Suppressor macrophage (primary cell): Measurements from ENCODE around the gene OOSP4B.
"Not testable (repeated sequence)": the region's sequence is repeated elsewhere in the genome, so short reads cannot be mapped to it uniquely, and the experiment has no call there.

ENCODE experiments used
- DNase-seq, 4 experiments: peaks; one replicate each; pipeline ENCODE4 v3.0.0-alpha.2; 2020 to 2022
- total RNA-seq, 17 experiments: gene quantifications; one replicate each; lab custom pipeline; 2026; ENCODE audit warnings: mixed read lengths in 6 of 17, inconsistent platforms in 3 of 17; lab: John Stamatoyannopoulos, UW

Gene OOSP4B
- 0 to 1.1 (median 0) reads per million in 17 experiments for total RNA-seq

DNA sequence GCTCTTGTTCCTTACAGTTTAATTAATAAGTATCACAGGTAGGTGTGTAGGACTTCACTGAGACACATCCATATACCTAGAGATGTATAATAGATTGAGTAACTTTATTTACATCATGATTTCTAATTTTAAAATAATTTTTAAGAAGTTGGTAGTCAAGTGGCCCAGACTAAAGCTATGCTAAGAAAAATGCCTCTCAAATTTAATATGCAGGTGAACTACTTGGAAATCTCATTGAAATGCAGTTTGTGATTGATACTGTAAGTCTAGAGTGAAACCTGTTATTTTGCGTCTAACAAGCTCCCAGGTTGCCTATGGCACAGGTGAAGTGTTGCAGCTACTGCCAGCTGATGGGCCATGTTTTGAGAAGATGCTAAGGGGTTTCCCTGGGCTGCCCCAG, at the start of gene OOSP4B:
Gene OOSP4B (plus strand): TSS at position 301 of the 400 bp plus-strand sequence.
- DNase-seq = no peak

- no peak for DNase-seq
These were observed 49.1 kb upstream of the OOSP4B start for GRCh38 chr11:59967677-59968394.

- DNase-seq = no peak
These were observed 48.6 kb upstream of the OOSP4B start for GRCh38 chr11:59968395-59968783.

GRCh38 chr11:59973097-59973496, 43.9 kb upstream of the OOSP4B start:
- no peak for DNase-seq

DNA sequence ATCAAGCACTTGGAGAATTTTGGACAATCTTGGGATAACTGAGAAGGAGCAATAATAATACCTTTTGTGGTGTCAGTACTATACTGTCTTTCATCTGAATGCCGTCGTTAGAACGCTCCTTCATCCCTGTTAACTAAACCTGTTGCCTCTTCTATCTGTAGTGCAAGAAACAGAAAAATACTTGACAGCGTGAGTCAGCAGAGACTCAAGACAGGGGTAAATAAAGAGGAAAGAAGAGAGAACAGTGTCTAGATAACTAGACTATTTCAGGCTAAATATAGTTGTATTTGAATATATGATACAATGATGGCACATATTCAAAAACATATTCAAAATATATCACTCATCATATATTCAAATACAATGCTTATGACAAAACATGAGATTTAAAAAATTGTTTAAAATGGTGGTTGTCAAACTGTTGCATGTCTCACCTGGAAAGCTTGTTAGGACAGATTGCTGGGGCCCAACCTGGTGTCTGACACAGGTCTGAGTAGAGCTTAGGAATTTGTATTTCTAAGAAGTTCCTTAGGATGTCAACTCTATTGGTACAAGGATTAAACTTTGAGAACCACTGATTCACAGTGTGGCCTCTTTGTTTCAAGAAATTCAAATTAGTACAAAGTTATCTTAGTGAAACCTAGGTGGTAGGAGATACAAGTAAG, 35.7 kb upstream of the OOSP4B start:
- no peak for DNase-seq

DNA sequence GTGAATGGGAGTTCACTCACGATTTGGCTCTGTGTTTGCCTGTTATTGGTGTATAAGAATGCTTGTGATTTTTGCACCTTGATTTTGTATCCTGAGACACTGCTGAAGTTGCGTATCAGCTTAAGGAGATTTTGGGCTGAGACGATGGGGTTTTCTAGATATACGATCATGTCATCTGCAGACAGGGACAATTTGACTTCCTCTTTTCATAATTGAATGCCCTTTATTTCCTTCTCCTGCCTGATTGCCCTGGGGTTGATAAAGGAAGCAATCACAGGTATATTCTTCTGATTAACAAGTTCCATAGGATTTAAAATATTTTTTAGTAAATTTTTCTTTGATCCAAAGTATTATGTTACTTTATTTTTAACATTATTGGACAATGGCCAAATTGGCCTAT, 34.9 kb upstream of the OOSP4B start:
- not testable (repeated sequence) for DNase-seq

GRCh38 chr11:59983212-59983611, 33.8 kb upstream of the OOSP4B start:
- DNase-seq = no peak

DNA sequence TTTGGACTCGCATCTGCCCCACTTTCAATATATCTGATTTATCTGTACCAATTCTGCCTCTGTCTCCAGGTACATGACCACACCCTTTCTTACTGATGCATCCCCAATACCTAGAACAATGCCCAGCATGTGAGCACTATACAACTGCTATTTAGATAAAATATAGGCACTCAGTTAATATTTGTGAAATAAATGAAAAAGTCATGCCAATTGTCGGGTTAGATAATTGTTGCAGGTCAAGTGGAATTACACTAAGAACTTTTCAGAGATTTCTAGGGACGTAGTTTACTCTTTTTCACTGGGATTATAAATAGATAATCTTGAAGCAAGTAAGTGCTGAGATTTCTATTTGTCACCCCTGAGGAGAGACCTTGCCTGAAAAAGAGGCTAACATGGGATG, 32.6 kb upstream of the OOSP4B start:
- no peak for DNase-seq

DNA sequence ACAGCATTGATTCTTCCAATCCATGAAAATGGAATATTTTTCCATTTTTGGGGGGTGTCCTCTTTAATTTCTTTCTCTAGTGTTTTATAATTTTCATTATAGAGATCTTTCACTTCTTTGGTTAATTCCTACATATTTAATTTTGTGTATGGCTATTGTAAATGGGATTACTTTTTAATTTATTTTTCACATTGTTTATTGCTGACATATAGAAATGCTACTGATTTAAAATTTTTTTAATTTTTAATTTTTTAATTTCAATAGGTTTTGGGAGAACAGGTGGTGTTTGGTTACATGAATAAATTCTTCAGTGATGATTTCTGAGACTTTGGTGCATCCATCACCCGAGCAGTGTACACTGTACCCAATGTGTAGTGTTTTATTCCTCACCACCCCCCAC, 26.6 kb upstream of the OOSP4B start:
- no peak for DNase-seq

- no peak for DNase-seq
These were observed 24.6 kb upstream of the OOSP4B start for GRCh38 chr11:59992425-59992824.

- no peak for DNase-seq
These were observed 19.2 kb upstream of the OOSP4B start for GRCh38 chr11:59997800-59998199.

DNA sequence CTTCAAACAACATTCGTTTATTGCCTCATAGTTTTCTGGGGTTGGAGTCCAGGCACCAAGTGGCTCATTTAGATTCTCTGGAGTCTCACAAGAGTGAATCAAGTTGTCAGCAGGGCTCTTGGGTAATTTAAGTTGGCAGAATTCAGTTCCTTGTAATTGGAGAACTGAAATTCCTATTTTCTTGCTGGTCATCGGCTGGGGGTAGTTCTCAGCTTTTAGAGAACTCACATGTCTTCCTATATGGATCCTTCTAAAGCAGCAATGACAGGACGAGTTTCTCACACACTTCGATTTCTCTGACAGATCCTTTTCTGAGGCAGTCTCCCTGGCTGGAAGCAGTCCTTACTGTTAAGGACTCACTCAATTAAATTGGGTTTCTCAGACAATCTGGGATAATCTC, 17.3 kb upstream of the OOSP4B start:
- DNase-seq = no peak

GRCh38 chr11:60003729-60004128, 13.3 kb upstream of the OOSP4B start:
- DNase-seq = no peak

DNA sequence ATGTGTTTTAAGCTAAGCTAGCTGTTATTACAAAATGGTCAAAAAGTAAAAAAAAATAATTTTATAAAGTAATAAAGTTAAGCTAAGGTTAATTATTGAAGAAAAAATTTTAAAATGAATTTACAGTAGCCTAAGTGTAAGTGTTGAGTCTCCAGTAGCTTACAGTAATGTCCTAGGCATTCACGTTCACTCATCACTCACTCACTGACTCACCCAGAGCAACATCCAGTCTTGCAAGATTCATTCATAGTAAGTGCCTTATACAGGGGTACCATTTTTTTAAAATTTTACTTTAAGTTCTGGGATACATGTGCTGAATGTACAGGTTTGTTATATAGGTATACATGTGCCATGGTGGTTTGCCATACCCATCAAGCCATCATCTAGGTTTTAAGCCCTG, 11.6 kb upstream of the OOSP4B start:
- no peak for DNase-seq

DNA sequence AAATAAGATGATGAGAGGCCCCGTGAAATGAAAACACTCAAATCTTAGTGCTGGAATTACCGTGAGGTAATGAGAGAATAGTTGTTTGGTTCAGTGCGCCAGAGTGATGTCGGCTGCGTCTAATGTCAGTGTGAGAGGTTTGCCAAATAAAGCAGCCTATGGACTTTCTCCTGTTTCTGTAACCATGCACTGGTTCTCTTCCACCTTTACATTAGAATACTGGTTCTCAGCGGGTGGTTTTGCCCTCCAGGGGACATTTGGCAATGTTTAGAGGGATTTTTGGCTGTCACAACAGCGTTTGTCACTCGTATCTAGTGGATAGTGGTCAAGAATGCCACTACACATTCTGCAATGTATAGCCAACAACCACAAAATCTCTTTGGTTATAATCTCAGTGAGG, 1.1 kb downstream of the OOSP4B start:
- DNase-seq = no peak

GRCh38 chr11:60020376-60020775, 3.4 kb downstream of the OOSP4B start:
- DNase-seq = not testable (repeated sequence)

DNA sequence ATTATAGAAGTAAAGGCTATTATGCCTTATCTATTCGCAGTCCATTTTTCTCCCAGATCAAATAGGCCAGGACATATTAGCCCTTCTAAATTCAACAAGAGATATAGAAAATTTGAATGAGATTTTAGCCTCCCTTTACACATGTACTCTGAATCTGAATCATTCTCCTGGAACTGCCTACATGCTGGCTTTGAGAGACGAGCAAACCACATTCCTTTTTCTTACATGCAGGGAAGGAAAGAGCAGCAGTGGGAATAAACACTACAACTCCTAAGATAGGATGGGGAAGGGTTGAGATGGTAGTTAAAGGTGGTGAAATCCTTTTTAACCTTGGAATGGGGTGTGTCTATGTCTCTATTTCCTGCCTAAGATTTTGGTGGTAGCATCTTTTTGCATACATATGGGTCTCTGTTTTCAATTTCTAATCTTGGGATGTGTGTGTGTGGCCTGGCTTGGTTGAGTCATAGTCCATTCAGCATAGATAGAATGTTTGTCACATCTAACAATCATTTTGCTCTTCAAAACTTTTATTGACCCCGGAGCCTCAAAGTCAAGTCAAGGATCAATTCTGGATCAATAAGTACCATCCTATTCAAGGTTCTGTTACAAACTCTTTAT, 12.1 kb downstream of the OOSP4B start:
- no peak for DNase-seq

GRCh38 chr11:60040109-60040508, 23.1 kb downstream of the OOSP4B start, which contains the start of gene OOSP2:
OOSP2 (plus strand) TSS chr11:60040409; CDS start chr11:60040460, 51 bp downstream.
- DNase-seq = no peak

DNA sequence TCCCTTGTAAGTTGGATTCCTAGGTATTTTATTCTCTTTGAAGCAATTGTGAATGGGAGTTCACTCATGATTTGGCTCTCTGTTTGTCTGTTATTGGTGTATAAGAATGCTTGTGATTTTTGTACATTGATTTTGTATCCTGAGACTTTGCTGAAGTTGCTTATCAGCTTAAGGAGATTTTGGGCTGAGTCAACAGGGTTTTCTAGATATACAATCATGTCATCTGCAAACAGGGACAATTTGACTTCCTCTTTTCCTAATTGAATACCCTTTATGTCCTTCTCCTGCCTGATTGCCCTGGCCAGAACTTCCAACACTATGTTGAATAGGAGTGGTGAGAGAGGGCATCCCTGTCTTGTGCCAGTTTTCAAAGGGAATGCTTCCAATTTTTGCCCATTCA, 33.4 kb downstream of the OOSP4B start:
- not testable (repeated sequence) for DNase-seq

- not testable (repeated sequence) for DNase-seq
These were observed 33.9 kb downstream of the OOSP4B start for GRCh38 chr11:60050839-60051238.

DNA sequence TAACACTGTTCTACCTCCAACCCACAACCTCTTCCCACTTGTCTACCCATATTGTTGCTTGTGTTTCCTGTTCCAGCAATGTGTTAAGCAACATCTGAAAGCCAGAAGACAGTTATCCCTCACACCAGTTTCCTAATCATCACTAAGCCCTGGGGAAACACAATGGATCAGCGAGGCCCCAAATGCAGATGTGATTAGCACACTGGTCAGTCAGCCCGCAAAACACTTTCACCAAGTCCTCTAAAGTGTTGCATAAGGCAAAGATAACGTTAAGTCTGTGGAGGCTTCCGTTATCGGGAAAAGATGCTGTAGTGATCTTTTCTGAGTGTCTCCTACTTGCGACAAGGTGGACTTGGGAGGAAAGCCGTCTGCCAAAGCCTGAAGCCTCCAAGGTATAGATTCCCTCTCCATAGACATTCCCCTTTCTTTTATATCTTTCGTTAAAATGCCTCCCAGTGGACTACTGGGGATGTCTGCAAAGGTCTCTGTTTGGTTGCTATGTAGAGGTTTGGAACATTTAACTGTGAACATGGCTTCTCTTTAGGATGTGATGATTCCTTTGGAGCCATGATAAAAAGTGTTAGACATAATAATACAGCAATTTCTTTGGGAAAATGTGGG, 39.5 kb downstream of the OOSP4B start, which contains the start of gene MS4A3:
Gene MS4A3 (plus strand): TSS at position 317 of the 621 bp plus-strand sequence. CDS start 4,496 bp downstream, outside the sequence.
- peak; percentile 50 to 69 (median 56) for DNase-seq

GRCh38 chr11:60059052-60059451, 42.1 kb downstream of the OOSP4B start:
- no peak for DNase-seq
